WTC11 (cell line): ENCODE measurements around the gene KCNN4. TPM values are rescaled to one million over a fixed set of nuclear protein-coding genes. Genes with fewer than 3 reads are reported as not detected.

Experiments used
- ATAC-seq: fragments of 200-7000 bp; cut with Tn5 transposase; 2 replicates; pipeline ENCODE4 v1.10.0; 2021; ENCODE audit warnings: mild to moderate bottlenecking, moderate library complexity
- CTCF ChIA-PET: fragments of 300-600 bp; sonication (Branson Sonifier 250); formaldehyde crosslinking; loops from one replicate; lab custom pipeline; 2021; ENCODE audit warnings: antibody characterized with exemption; lab: Charles Lee
- POLR2A ChIA-PET: fragments of 350-600 bp; sonication (Branson Sonifier 250); formaldehyde crosslinking; loops from one replicate; lab custom pipeline; 2021; ENCODE audit warnings: antibody characterized with exemption; lab: Charles Lee
- DNase-seq: peaks from one replicate; pipeline ENCODE4 v3.0.0; 2021; ENCODE audit warnings: low spot score
- H3K27ac Mint-ChIP-seq: 2 replicates; pipeline ENCODE4 v1.8.0; 2021; ENCODE audit warnings: mixed read lengths
- H3K27me3 Mint-ChIP-seq: 2 replicates; pipeline ENCODE4 v1.8.0; 2021; ENCODE audit warnings: low read depth, mild to moderate bottlenecking, moderate library complexity, mixed read lengths
- H3K36me3 Mint-ChIP-seq: 2 replicates; pipeline ENCODE4 v1.8.0; 2021; ENCODE audit warnings: mixed read lengths
- H3K4me1 Mint-ChIP-seq: 2 replicates; pipeline ENCODE4 v1.8.0; 2022; ENCODE audit warnings: mixed read lengths
- H3K4me3 Mint-ChIP-seq: 2 replicates; pipeline ENCODE4 v1.8.0; 2021; ENCODE audit warnings: mild to moderate bottlenecking, moderate library complexity, mixed read lengths
- H3K9me3 Mint-ChIP-seq: 2 replicates; pipeline ENCODE4 v1.8.0; 2021; ENCODE audit warnings: mixed read lengths
- AFF4 ChIP-seq: sonication (generic); formaldehyde crosslinking; IDR thresholded peaks from 2 replicates; pipeline ENCODE4 v1.8.1; 2023; ENCODE audit warnings: mild to moderate bottlenecking, missing genetic modification reagents, borderline replicate concordance
- ATF3 ChIP-seq: sonication (generic); formaldehyde crosslinking; conservative IDR thresholded peaks from 2 replicates; pipeline ENCODE4 v1.8.1; 2022; ENCODE audit warnings: mild to moderate bottlenecking, missing genetic modification reagents
- CREB1 ChIP-seq: sonication (generic); formaldehyde crosslinking; IDR thresholded peaks from 2 replicates; pipeline ENCODE4 v1.8.0; 2023; ENCODE audit warnings: mild to moderate bottlenecking, missing genetic modification reagents
- E2F5 ChIP-seq: sonication (generic); formaldehyde crosslinking; IDR thresholded peaks from 2 replicates; pipeline ENCODE4 v1.8.1; 2022; ENCODE audit warnings: mild to moderate bottlenecking, moderate library complexity, missing genetic modification reagents
- FOXJ3 ChIP-seq: sonication (generic); formaldehyde crosslinking; IDR thresholded peaks from 2 replicates; pipeline ENCODE4 v1.9.0; 2021; ENCODE audit warnings: missing genetic modification reagents, mild to moderate bottlenecking, borderline replicate concordance
- FOXP1 ChIP-seq: sonication (generic); formaldehyde crosslinking; IDR thresholded peaks from 2 replicates; pipeline ENCODE4 v1.8.0; 2022; ENCODE audit warnings: missing genetic modification reagents, mild to moderate bottlenecking, moderate library complexity, borderline replicate concordance
- GABPB1 ChIP-seq: sonication (generic); formaldehyde crosslinking; IDR thresholded peaks from 2 replicates; pipeline ENCODE4 v1.8.1; 2023; ENCODE audit warnings: mild to moderate bottlenecking, missing genetic modification reagents
- IRF1 ChIP-seq: sonication (generic); formaldehyde crosslinking; IDR thresholded peaks from 2 replicates; pipeline ENCODE4 v1.8.0; 2023; ENCODE audit warnings: missing genetic modification reagents
- NFE2L1 ChIP-seq: sonication (generic); formaldehyde crosslinking; IDR thresholded peaks from 2 replicates; pipeline ENCODE4 v1.8.1; 2023; ENCODE audit warnings: missing genetic modification reagents
- NR2C2 ChIP-seq: sonication (generic); formaldehyde crosslinking; IDR thresholded peaks from 2 replicates; pipeline ENCODE4 v1.8.0; 2022; ENCODE audit warnings: mild to moderate bottlenecking, missing genetic modification reagents
- NR3C1 ChIP-seq: sonication (generic); formaldehyde crosslinking; conservative IDR thresholded peaks from 2 replicates; pipeline ENCODE4 v1.8.1; 2023; ENCODE audit warnings: low read depth, mild to moderate bottlenecking, missing genetic modification reagents
- RELA ChIP-seq: sonication (generic); formaldehyde crosslinking; IDR thresholded peaks from 2 replicates; pipeline ENCODE4 v1.8.1; 2022; ENCODE audit warnings: missing genetic modification reagents, mild to moderate bottlenecking, borderline replicate concordance
- SMAD3 ChIP-seq: sonication (generic); formaldehyde crosslinking; IDR thresholded peaks from 2 replicates; pipeline ENCODE4 v1.8.0; 2022; ENCODE audit warnings: missing genetic modification reagents, mild to moderate bottlenecking, borderline replicate concordance
- SP1 ChIP-seq: sonication (generic); formaldehyde crosslinking; conservative IDR thresholded peaks from 2 replicates; pipeline ENCODE4 v1.8.1; 2022; ENCODE audit warnings: missing genetic modification reagents
- TEAD1 ChIP-seq: sonication (generic); formaldehyde crosslinking; IDR thresholded peaks from 2 replicates; pipeline ENCODE4 v1.8.0; 2022; ENCODE audit warnings: mild to moderate bottlenecking, missing genetic modification reagents
- TEAD4 ChIP-seq: sonication (generic); formaldehyde crosslinking; IDR thresholded peaks from 2 replicates; pipeline ENCODE4 v1.8.0; 2022; ENCODE audit warnings: mild to moderate bottlenecking, missing genetic modification reagents
- ZBTB43 ChIP-seq: sonication (generic); formaldehyde crosslinking; IDR thresholded peaks from 2 replicates; pipeline ENCODE4 v1.8.1; 2023; ENCODE audit warnings: mild to moderate bottlenecking, missing genetic modification reagents
- ZNF219 ChIP-seq: sonication (generic); formaldehyde crosslinking; IDR thresholded peaks from 2 replicates; pipeline ENCODE4 v1.8.0; 2023; ENCODE audit warnings: missing genetic modification reagents, mild to moderate bottlenecking, borderline replicate concordance
- ZNF263 ChIP-seq: sonication (generic); formaldehyde crosslinking; IDR thresholded peaks from 2 replicates; pipeline ENCODE4 v1.8.1; 2022; ENCODE audit warnings: low read depth, mild to moderate bottlenecking, moderate library complexity, missing genetic modification reagents
- ZNF396 ChIP-seq: fragments of 250-450 bp; sonication (Bioruptor Pico); IDR thresholded peaks from 2 replicates; pipeline ENCODE4 v1.8.0; 2021; ENCODE audit warnings: mild to moderate bottlenecking, moderate library complexity, borderline replicate concordance
- ZNF532 ChIP-seq: fragments of 250-450 bp; sonication (Bioruptor Pico); IDR thresholded peaks from 2 replicates; pipeline ENCODE4 v1.9.0; 2021; ENCODE audit warnings: mild to moderate bottlenecking, borderline replicate concordance
- total RNA-seq: library from RNA; stranded (reverse); gene quantifications from 3 replicates; pipeline ENCODE4 v1.2.3, GENCODE V29; 2021

KCNN4 gene
- total RNA-seq, 1 experiment from 2014 or later = 0.98 TPM

- TF ChIP-seq ZBTB43 (CRISPR knock-in tag) (no peak), NFE2L1 (CRISPR knock-in tag) (no peak), FOXJ3 (CRISPR knock-in tag) (no peak), ZNF219 (no peak), ATF3 (no peak)
Measured at GRCh38 chr19:43797118-43797517, 16.3 kb upstream of the KCNN4 start (continued).

GRCh38 chr19:43790587-43790986 lies 9.8 kb upstream of the KCNN4 start:
- Mint-ChIP-seq H3K9me3 (no peaks in the 10 kb centered on the region), H3K36me3 (no peaks in the 10 kb centered on the region), H3K27ac (no peak overlapping the region), H3K4me3 (no peak overlapping the region), H3K27me3 (peaks cover 30% of the 10 kb centered on the region), H3K4me1 (no peaks in the 10 kb centered on the region)
- TF ChIP-seq AFF4 (CRISPR knock-in tag) (no peak), SP1 (no peak), NR2C2 (CRISPR knock-in tag) (no peak), CREB1 (CRISPR knock-in tag) (no peak), GABPB1 (CRISPR knock-in tag) (no peak), E2F5 (CRISPR knock-in tag) (no peak), ZNF532 (no peak), ZNF263 (CRISPR knock-in tag) (no peak), RELA (CRISPR knock-in tag) (no peak), SMAD3 (CRISPR knock-in tag) (no peak), IRF1 (CRISPR knock-in tag) (no peak), ZNF396 (CRISPR knock-in tag) (no peak), FOXP1 (CRISPR knock-in tag) (no peak), TEAD1 (CRISPR knock-in tag) (no peak), TEAD4 (CRISPR knock-in tag) (no peak), NR3C1 (CRISPR knock-in tag) (no peak)
- DNase-seq (no peak), ATAC-seq (no peak)
- ChIA-PET POLR2A (no interaction called here), CTCF (interaction anchor here (1.2 to 1.7 kb wide), 2 partner anchors 24 to 122 kb away, joined by 3 to 6 read pairs; no protein-coding TSS in a partner anchor)
